H4 (cell line): ENCODE results near the gene NLN. TPM values are rescaled to one million over a fixed set of nuclear protein-coding genes. Genes with fewer than 3 reads are reported as not detected.
"Not testable (repeated sequence)": the region's sequence is repeated elsewhere in the genome, so short reads cannot be mapped to it uniquely, and the experiment has no call there.

Experiments
- DNase-seq: peaks from one replicate; pipeline ENCODE4 v3.0.0-alpha.2; 2015; ENCODE audit warnings: low spot score
- total RNA-seq: library from RNA; depleted of rRNA; stranded (reverse); fragments of >200 nt; shearing (Covaris generic); gene quantifications from 2 replicates; pipeline ENCODE4 v1.2.3, GENCODE V29; 2014; rRNA removed

The NLN gene
- total RNA-seq, 1 experiment from 2014 or later = 33.6 TPM

DNA sequence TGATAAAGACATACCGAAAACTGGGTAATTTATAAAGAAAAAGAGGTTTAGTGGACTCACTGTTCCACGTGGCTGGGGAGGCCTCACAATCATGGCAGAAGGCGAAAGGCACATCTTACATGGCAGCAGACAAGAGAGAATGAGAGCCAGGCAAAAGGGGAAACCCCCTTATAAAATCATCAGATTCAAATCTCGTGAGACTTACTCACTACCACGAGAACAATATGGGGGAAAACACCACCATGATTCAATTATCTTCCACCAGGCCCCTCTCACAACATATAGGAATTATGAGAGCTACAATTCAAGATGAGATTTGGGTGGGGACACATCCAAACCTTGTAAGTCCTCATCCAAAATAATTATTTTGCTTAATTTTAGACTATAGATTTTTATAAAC, 149.8 kb downstream of the NLN start:
- not testable (repeated sequence) for DNase-seq

DNA sequence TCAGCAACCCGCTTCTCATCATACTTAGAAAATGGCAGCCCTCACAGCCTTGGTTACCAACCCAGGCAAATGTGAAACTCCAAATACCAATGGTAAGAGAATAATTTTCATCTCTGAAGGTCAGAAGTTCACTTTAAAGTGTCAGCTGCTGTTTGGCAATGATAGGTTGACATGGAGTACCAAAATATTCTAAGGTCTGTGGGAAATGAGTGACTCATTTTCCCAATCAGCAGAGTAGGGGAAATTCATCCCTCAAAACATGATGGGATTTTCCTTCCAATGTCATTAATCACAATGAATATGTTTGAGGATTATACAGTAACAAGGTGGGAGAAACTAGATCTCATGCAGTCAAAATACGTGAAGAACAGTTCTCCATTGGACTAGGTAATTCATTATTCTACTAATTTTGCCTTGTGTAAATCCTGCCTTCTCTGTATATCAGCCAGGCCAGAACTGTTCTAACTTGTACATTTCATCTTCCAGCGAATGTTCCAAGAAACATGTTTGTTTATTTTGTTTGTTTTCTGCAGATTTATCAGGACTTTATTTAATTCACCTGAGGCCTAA, 151.3 kb downstream of the NLN start:
- no peak for DNase-seq

DNA sequence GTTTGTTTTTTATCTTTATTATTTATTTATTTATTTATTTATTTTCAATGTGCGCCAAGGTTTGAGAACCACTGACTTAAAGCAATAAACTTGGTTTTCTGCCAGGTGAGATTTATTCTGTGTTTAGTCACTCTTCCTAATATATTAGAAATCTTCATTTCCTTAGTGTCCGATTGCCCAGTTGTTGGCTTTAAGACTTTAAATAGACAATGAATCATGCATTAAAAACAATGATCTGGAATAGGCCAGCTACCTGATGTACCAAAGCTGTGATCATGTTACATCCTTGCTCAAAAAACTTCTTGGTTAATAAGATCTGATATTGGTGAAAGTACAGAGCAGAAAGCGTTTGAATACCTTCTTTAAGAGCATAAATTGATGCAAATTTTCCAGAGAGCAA, 152.2 kb downstream of the NLN start:
- DNase-seq = no peak

DNA sequence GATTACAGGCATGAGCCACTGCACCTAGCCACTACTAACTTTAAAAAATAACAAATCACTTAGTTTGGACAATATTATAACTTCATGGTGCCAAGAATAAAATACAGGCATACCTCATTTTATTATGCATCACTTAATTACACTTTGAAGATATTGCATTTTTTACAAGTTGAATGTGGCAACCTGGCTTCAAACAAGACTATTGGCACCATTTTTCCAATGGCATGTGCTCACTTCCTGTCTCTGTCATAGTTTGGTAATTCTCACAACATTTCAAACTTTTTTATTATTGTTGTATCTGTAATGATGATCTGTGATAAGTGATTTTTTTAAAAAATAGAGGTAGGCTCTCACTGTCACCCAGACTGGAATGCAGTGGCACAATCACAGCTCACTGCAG, 154.5 kb downstream of the NLN start:
- no peak for DNase-seq

DNA sequence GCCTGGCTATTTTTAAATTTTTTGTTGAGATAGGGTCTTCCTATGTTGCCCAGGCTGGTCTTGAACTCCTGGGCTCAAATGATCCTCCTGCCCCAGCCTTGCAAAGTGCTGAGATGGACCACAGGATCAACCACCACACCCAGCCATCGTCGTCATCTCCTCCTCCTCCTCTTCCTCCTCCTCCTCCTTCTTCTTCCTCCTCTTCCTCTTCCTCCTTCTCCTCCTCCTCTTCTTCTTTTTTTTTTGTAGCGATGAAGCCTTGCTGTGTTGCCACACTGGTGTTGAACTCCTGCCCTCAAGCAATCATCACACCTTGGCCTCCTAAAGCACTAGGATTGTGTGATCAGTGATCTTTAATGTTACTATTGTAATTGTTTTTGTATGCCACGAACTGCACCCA, 155.0 kb downstream of the NLN start:
- no peak for DNase-seq

Other genes with a start within 250 kb of the NLN start
- 1.7 and 2.1 TPM in 2 replicates for gene ADAMTS6, start 240.3 kb upstream of the NLN start, total RNA-seq
- gene CENPK, start 159.0 kb upstream of the NLN start, total RNA-seq = 28.8 and 33.0 TPM in 2 replicates
- gene PPWD1, start 158.9 kb upstream of the NLN start, total RNA-seq = 22.5 and 28.6 TPM in 2 replicates
- gene TRIM23, start 97.9 kb upstream of the NLN start, total RNA-seq = 6.7 and 10.8 TPM in 2 replicates
- 3.6 and 5.7 TPM in 2 replicates for gene SHLD3, start 97.2 kb upstream of the NLN start, total RNA-seq
- 20.7 and 38.0 TPM in 2 replicates for gene TRAPPC13, start 97.2 kb upstream of the NLN start, total RNA-seq
- gene SGTB, start 96 bp upstream of the NLN start, total RNA-seq = 3.9 and 6.1 TPM in 2 replicates
- 30.8 and 33.9 TPM in 2 replicates for gene ERBIN, start 204.4 kb downstream of the NLN start, total RNA-seq